HCT116 (cell line): Measurements from ENCODE around the gene CACNA1C. TPM values are rescaled to one million over a fixed set of nuclear protein-coding genes. Genes with fewer than 3 reads are reported as not detected.

ENCODE experiments used
- ATAC-seq: fragments of 200-7000 bp; cut with Tn5 transposase; 2 replicates; pipeline ENCODE4 v1.9.1; 2020; ENCODE audit warnings: mild to moderate bottlenecking, moderate library complexity
- BruUV-seq: library from RNA; stranded (reverse); fragments of 400-500 nt; replicated peaks from 2 replicates; lab custom pipeline; 2021; lab: Mats Ljungman, UMichigan
- CTCF ChIA-PET: fragments of 300-600 bp; sonication (Branson Sonifier 250); formaldehyde crosslinking; loops from one replicate; lab custom pipeline; 2021; ENCODE audit warnings: antibody characterized with exemption; lab: Charles Lee
- POLR2A ChIA-PET: fragments of 300-600, 350-600 bp; sonication (Branson Sonifier 250); formaldehyde crosslinking; loops from one replicate; lab custom pipeline; 2021; ENCODE audit warnings: antibody characterized with exemption; lab: Charles Lee
- RAD21 ChIA-PET, 2 experiments: fragments of 300-600 bp; sonication (Branson Sonifier 250); formaldehyde crosslinking; loops; one replicate each; lab custom pipeline; 2023; ENCODE audit warnings: low total read pairs in 2 of 2; ENCODE audit not compliant: uncharacterized antibody in 2 of 2, unreplicated experiment in 2 of 2, low non-redundant PET in 1 of 2; lab: Charles Lee
- DNase-seq: peaks from one replicate; pipeline ENCODE4 v3.0.0-alpha.2; 2010; ENCODE audit warnings: low read depth, low spot score
- H2AFZ ChIP-seq: fragments of 200-600 bp; shearing (Covaris generic), sonication (generic); 2 replicates; pipeline ENCODE4 v1.6.1; 2017; ENCODE audit warnings: low read depth, mixed run types, mixed read lengths, antibody characterized with exemption, low read length; ENCODE audit not compliant: poor library complexity, severe bottlenecking
- H3K27ac ChIP-seq: 2 replicates; pipeline ENCODE4 v1.5.1; 2012; ENCODE audit warnings: low read depth, low read length
- H3K27me3 ChIP-seq: fragments of 200-600 bp; sonication (generic); 2 replicates; pipeline ENCODE4 v1.6.1; 2016; ENCODE audit warnings: mixed run types, low read length, mixed read lengths; ENCODE audit not compliant: insufficient read depth
- H3K36me3 ChIP-seq, 2 experiments: fragments of 200-500 bp in 1 of 2; fragments of 200-600 bp in 1 of 2; sonication (Bioruptor generic) in 1 of 2; sonication (generic) in 1 of 2; 2 replicates each; pipeline versions ENCODE4 v1.5.1 to v1.6.1; 2014 to 2016; ENCODE audit warnings: low read length in 2 of 2, inconsistent platforms in 1 of 2, mixed read lengths in 1 of 2, mixed run types in 1 of 2; ENCODE audit not compliant: insufficient read depth in 2 of 2, control insufficient read depth in 1 of 2
- H3K4me1 ChIP-seq, 2 experiments: fragments of 200-600 bp in 1 of 2; sonication (generic) in 1 of 2; 2 replicates each; pipeline versions ENCODE4 v1.5.1 to v1.6.1; 2012 to 2017; ENCODE audit warnings: low read length in 2 of 2, inconsistent platforms in 1 of 2, mild to moderate bottlenecking in 1 of 2, mixed read lengths in 1 of 2, mixed run types in 1 of 2, moderate library complexity in 1 of 2; ENCODE audit not compliant: insufficient read depth in 2 of 2, control insufficient read depth in 1 of 2
- H3K4me2 ChIP-seq: fragments of 200-600 bp; sonication (generic); 2 replicates; pipeline ENCODE4 v1.6.1; 2017; ENCODE audit warnings: mixed run types, low read length, mixed read lengths
- H3K4me3 ChIP-seq, 2 experiments: fragments of 200-600 bp in 1 of 2; sonication (generic) in 1 of 2; replicated peaks in 1 of 2; 2 replicates each; pipeline ENCODE4 v1.5.1; 2011 to 2016; ENCODE audit warnings: low read length in 2 of 2, control low read depth in 1 of 2, low read depth in 1 of 2, mild to moderate bottlenecking in 1 of 2, mixed read lengths in 1 of 2, mixed run types in 1 of 2
- H3K79me2 ChIP-seq: fragments of 200-600 bp; sonication (generic); 2 replicates; pipeline ENCODE4 v1.6.1; 2017; ENCODE audit warnings: mild to moderate bottlenecking, mixed run types, low read length, moderate library complexity, mixed read lengths; ENCODE audit not compliant: insufficient read depth
- H3K9ac ChIP-seq: fragments of 200-600 bp; sonication (generic); 2 replicates; pipeline ENCODE4 v1.6.1; 2016; ENCODE audit warnings: low read length, mixed read lengths
- H3K9me2 ChIP-seq: fragments of 200-600 bp; sonication (generic), shearing (Covaris generic); 2 replicates; pipeline ENCODE4 v1.6.1; 2017; ENCODE audit warnings: mixed run types, mild to moderate bottlenecking, moderate library complexity; ENCODE audit not compliant: insufficient read depth
- H3K9me3 ChIP-seq, 2 experiments: fragments of 200-500 bp in 1 of 2; fragments of 200-600 bp in 1 of 2; sonication (Bioruptor generic) in 1 of 2; sonication (generic) in 1 of 2; 2 replicates each; pipeline ENCODE4 v1.6.1; 2014 to 2017; ENCODE audit warnings: low read length in 2 of 2, mixed read lengths in 2 of 2, inconsistent platforms in 1 of 2, low read depth in 1 of 2, mild to moderate bottlenecking in 1 of 2, mixed run types in 1 of 2, moderate library complexity in 1 of 2; ENCODE audit not compliant: control insufficient read depth in 1 of 2, insufficient read depth in 1 of 2
- H4K20me1 ChIP-seq: fragments of 200-600 bp; sonication (generic), shearing (Covaris generic); 2 replicates; pipeline ENCODE4 v1.6.1; 2017; ENCODE audit warnings: mixed run types, mild to moderate bottlenecking, moderate library complexity; ENCODE audit not compliant: insufficient read depth
- ATF3 ChIP-seq: IDR thresholded peaks from 2 replicates; pipeline ENCODE4 v1.6.1; 2012
- CBX3 ChIP-seq: IDR thresholded peaks from 2 replicates; pipeline ENCODE4 v1.6.1; 2012; ENCODE audit warnings: low read depth
- ELF1 ChIP-seq: IDR thresholded peaks from 2 replicates; pipeline ENCODE4 v1.6.1; 2012; ENCODE audit warnings: low read depth, borderline replicate concordance
- EZH2 ChIP-seq: fragments of 200-600 bp; sonication (generic); IDR thresholded peaks from 2 replicates; pipeline ENCODE4 v1.6.1; 2017; ENCODE audit warnings: antibody characterized with exemption, mixed run types
- EZH2phosphoT487 ChIP-seq: fragments of 200-600 bp; IDR thresholded peaks from 2 replicates; pipeline ENCODE4 v1.6.1; 2018; ENCODE audit warnings: antibody characterized with exemption, borderline replicate concordance
- FOSL1 ChIP-seq: IDR thresholded peaks from 2 replicates; pipeline ENCODE4 v1.6.1; 2012; ENCODE audit warnings: low read depth
- JUND ChIP-seq: IDR thresholded peaks from 2 replicates; pipeline ENCODE4 v1.6.1; 2012
- MAX ChIP-seq: IDR thresholded peaks from 2 replicates; pipeline ENCODE4 v1.6.1; 2012
- POLR2AphosphoS5 ChIP-seq: IDR thresholded peaks from 2 replicates; pipeline ENCODE4 v1.6.1; 2011; ENCODE audit warnings: mild to moderate bottlenecking, low read depth, low read length, moderate library complexity
- RAD21 ChIP-seq: IDR thresholded peaks from 2 replicates; pipeline ENCODE4 v1.6.1; 2012; ENCODE audit warnings: low read depth, mild to moderate bottlenecking
- REST ChIP-seq: IDR thresholded peaks from 2 replicates; pipeline ENCODE4 v1.6.1; 2012; ENCODE audit warnings: low read depth
- SRF ChIP-seq: IDR thresholded peaks from 2 replicates; pipeline ENCODE4 v1.6.1; 2012; ENCODE audit warnings: low read depth
- YY1 ChIP-seq: IDR thresholded peaks from 2 replicates; pipeline ENCODE4 v1.6.1; 2011; ENCODE audit warnings: low read length, low read depth, moderate library complexity, mild to moderate bottlenecking; ENCODE audit not compliant: insufficient replicate concordance; ENCODE audit errors: extremely low read depth
- ZFX ChIP-seq: fragments of 450-650 bp; IDR thresholded peaks from 2 replicates; pipeline ENCODE4 v1.6.1; 2017
- ZNF274 ChIP-seq: fragments of 200-500 bp; sonication (Bioruptor generic); IDR thresholded peaks from 2 replicates; pipeline ENCODE4 v1.6.1; 2014; ENCODE audit warnings: mild to moderate bottlenecking, low read depth, low read length, inconsistent platforms
- intact Hi-C: fragments of 100-400 bp; cut with micrococcal nuclease; formaldehyde crosslinking; loops from 2 replicates; pipeline ENCODE4 v1.10.0; 2022
- total RNA-seq: library from RNA; stranded (reverse); gene quantifications from one replicate; pipeline ENCODE4 v1.2.1, GENCODE V29; 2021; ENCODE audit not compliant: unreplicated experiment

CACNA1C gene
- total RNA-seq, 1 experiment from 2014 or later = 0.05 TPM

- intact Hi-C loops = no loop called here
- ChIA-PET RAD21 (no interaction called here), POLR2A (no interaction called here), CTCF (no interaction called here)
- peaks cover 0 to 21% of the 10 kb centered on the region in 2 experiments; a peak in 2 of 4 replicates for H3K4me1 ChIP-seq
- no peaks in the 10 kb centered on the region for H3K9me3 ChIP-seq
- no TSS peak for BruUV-seq
- DNase-seq (no peak), ATAC-seq (no peak)
- H3K36me3 ChIP-seq = no peaks in the 10 kb centered on the region
- H3K4me3 ChIP-seq = no peak overlapping the region
- TF ChIP-seq SRF (no peak), CBX3 (no peak), RAD21 (no peak), FOSL1 (no peak), MAX (no peak), ZNF274 (no peak), ATF3 (no peak), REST (no peak), ELF1 (no peak), POLR2AphosphoS5 (no peak), EZH2phosphoT487 (no peak), JUND (no peak), ZFX (no peak), YY1 (no peak), EZH2 (no peak)
- no peaks in the 10 kb centered on the region for H4K20me1 ChIP-seq
- H3K4me2 ChIP-seq = no peak overlapping the region
- H2AFZ ChIP-seq = no peak overlapping the region
- H3K9ac ChIP-seq = no peak overlapping the region
- H3K9me2 ChIP-seq = no peaks in the 10 kb centered on the region
- no peaks in the 10 kb centered on the region for H3K79me2 ChIP-seq
- H3K27ac ChIP-seq = no peak overlapping the region
- peaks cover 11% of the 10 kb centered on the region; the same call in 1 of the 2 replicates for H3K27me3 ChIP-seq
Measured at GRCh38 chr12:2166696-2167095, 113.9 kb downstream of the CACNA1C start.
